WTC11 (cell line): ENCODE results near the gene KLHL35. TPM values are rescaled to one million over a fixed set of nuclear protein-coding genes. Genes with fewer than 3 reads are reported as not detected.

Source experiments
- ATAC-seq: fragments of 200-7000 bp; cut with Tn5 transposase; 2 replicates; pipeline ENCODE4 v1.10.0; 2021; ENCODE audit warnings: mild to moderate bottlenecking, moderate library complexity
- CTCF ChIA-PET: fragments of 300-600 bp; sonication (Branson Sonifier 250); formaldehyde crosslinking; loops from one replicate; lab custom pipeline; 2021; ENCODE audit warnings: antibody characterized with exemption; lab: Charles Lee
- POLR2A ChIA-PET: fragments of 350-600 bp; sonication (Branson Sonifier 250); formaldehyde crosslinking; loops from one replicate; lab custom pipeline; 2021; ENCODE audit warnings: antibody characterized with exemption; lab: Charles Lee
- DNase-seq: peaks from one replicate; pipeline ENCODE4 v3.0.0; 2021; ENCODE audit warnings: low spot score
- H3K27ac Mint-ChIP-seq: 2 replicates; pipeline ENCODE4 v1.8.0; 2021; ENCODE audit warnings: mixed read lengths
- H3K27me3 Mint-ChIP-seq: 2 replicates; pipeline ENCODE4 v1.8.0; 2021; ENCODE audit warnings: low read depth, mild to moderate bottlenecking, moderate library complexity, mixed read lengths
- H3K36me3 Mint-ChIP-seq: 2 replicates; pipeline ENCODE4 v1.8.0; 2021; ENCODE audit warnings: mixed read lengths
- H3K4me1 Mint-ChIP-seq: 2 replicates; pipeline ENCODE4 v1.8.0; 2022; ENCODE audit warnings: mixed read lengths
- H3K4me3 Mint-ChIP-seq: 2 replicates; pipeline ENCODE4 v1.8.0; 2021; ENCODE audit warnings: mild to moderate bottlenecking, moderate library complexity, mixed read lengths
- H3K9me3 Mint-ChIP-seq: 2 replicates; pipeline ENCODE4 v1.8.0; 2021; ENCODE audit warnings: mixed read lengths
- AFF4 ChIP-seq: sonication (generic); formaldehyde crosslinking; IDR thresholded peaks from 2 replicates; pipeline ENCODE4 v1.8.1; 2023; ENCODE audit warnings: mild to moderate bottlenecking, missing genetic modification reagents, borderline replicate concordance
- CBFB ChIP-seq: sonication (generic); formaldehyde crosslinking; IDR thresholded peaks from 2 replicates; pipeline ENCODE4 v1.8.1; 2022; ENCODE audit warnings: mild to moderate bottlenecking, low read depth, missing genetic modification reagents
- ESRRA ChIP-seq: sonication (generic); formaldehyde crosslinking; IDR thresholded peaks from 2 replicates; pipeline ENCODE4 v1.8.1; 2022; ENCODE audit warnings: mild to moderate bottlenecking, missing genetic modification reagents, borderline replicate concordance
- ETV6 ChIP-seq: sonication (generic); formaldehyde crosslinking; IDR thresholded peaks from 2 replicates; pipeline ENCODE4 v1.8.1; 2022; ENCODE audit warnings: mild to moderate bottlenecking, missing genetic modification reagents
- FOXK1 ChIP-seq: sonication (generic); formaldehyde crosslinking; IDR thresholded peaks from 2 replicates; pipeline ENCODE4 v1.8.0; 2022; ENCODE audit warnings: mild to moderate bottlenecking, moderate library complexity, missing genetic modification reagents
- FOXP4 ChIP-seq: sonication (generic); formaldehyde crosslinking; IDR thresholded peaks from 2 replicates; pipeline ENCODE4 v1.8.0; 2022; ENCODE audit warnings: mild to moderate bottlenecking, missing genetic modification reagents
- HMGA2 ChIP-seq: fragments of 250-450 bp; sonication (Bioruptor Pico); IDR thresholded peaks from 2 replicates; pipeline ENCODE4 v1.4.0; 2021; ENCODE audit warnings: mild to moderate bottlenecking, moderate library complexity
- MYBL2 ChIP-seq: sonication (generic); formaldehyde crosslinking; IDR thresholded peaks from 2 replicates; pipeline ENCODE4 v1.8.1; 2023; ENCODE audit warnings: mild to moderate bottlenecking, moderate library complexity, missing genetic modification reagents
- NR2C2 ChIP-seq: sonication (generic); formaldehyde crosslinking; IDR thresholded peaks from 2 replicates; pipeline ENCODE4 v1.8.0; 2022; ENCODE audit warnings: mild to moderate bottlenecking, missing genetic modification reagents
- NR3C1 ChIP-seq: sonication (generic); formaldehyde crosslinking; conservative IDR thresholded peaks from 2 replicates; pipeline ENCODE4 v1.8.1; 2023; ENCODE audit warnings: low read depth, mild to moderate bottlenecking, missing genetic modification reagents
- PRRX2 ChIP-seq: fragments of 250-450 bp; sonication (Bioruptor Pico); IDR thresholded peaks from 2 replicates; pipeline ENCODE4 v1.8.0; 2021; ENCODE audit warnings: mild to moderate bottlenecking
- SMAD4 ChIP-seq: sonication (generic); formaldehyde crosslinking; IDR thresholded peaks from 2 replicates; pipeline ENCODE4 v1.8.0; 2022; ENCODE audit warnings: mild to moderate bottlenecking, missing genetic modification reagents
- TEAD4 ChIP-seq: sonication (generic); formaldehyde crosslinking; IDR thresholded peaks from 2 replicates; pipeline ENCODE4 v1.8.0; 2022; ENCODE audit warnings: mild to moderate bottlenecking, missing genetic modification reagents
- ZBTB43 ChIP-seq: sonication (generic); formaldehyde crosslinking; IDR thresholded peaks from 2 replicates; pipeline ENCODE4 v1.8.1; 2023; ENCODE audit warnings: mild to moderate bottlenecking, missing genetic modification reagents
- total RNA-seq: library from RNA; stranded (reverse); gene quantifications from 3 replicates; pipeline ENCODE4 v1.2.3, GENCODE V29; 2021
- TF ChIP-seq, protein P1 (sequence below): sonication (generic); formaldehyde crosslinking; IDR thresholded peaks from 2 replicates; pipeline ENCODE4 v1.8.0; 2023; ENCODE audit warnings: missing genetic modification reagents, mild to moderate bottlenecking, borderline replicate concordance
- TF ChIP-seq, protein P2 (sequence below): sonication (generic); formaldehyde crosslinking; IDR thresholded peaks from 2 replicates; pipeline ENCODE4 v1.8.1; 2022; ENCODE audit warnings: low read depth, mild to moderate bottlenecking, moderate library complexity, missing genetic modification reagents, borderline replicate concordance
- TF ChIP-seq, protein P3 (sequence below): fragments of 200-600 bp; IDR thresholded peaks from 2 replicates; pipeline ENCODE4 v1.8.0; 2022; ENCODE audit warnings: antibody characterized with exemption

Gene KLHL35
- total RNA-seq, 1 experiment from 2014 or later = 0.22 TPM

GRCh38 chr11:75479597-75480145, 46.7 kb upstream of the KLHL35 start:
- ATAC-seq = no peak
- TF ChIP-seq CBFB (CRISPR knock-in tag) (no peak), ETV6 (CRISPR knock-in tag) (no peak), NR2C2 (no peak), ZBTB43 (CRISPR knock-in tag) (no peak), MYBL2 (CRISPR knock-in tag) (no peak), NR3C1 (CRISPR knock-in tag) (no peak), PRRX2 (CRISPR knock-in tag) (no peak), FOXP4 (CRISPR knock-in tag) (no peak)
- TF ChIP-seq, protein P1, sequence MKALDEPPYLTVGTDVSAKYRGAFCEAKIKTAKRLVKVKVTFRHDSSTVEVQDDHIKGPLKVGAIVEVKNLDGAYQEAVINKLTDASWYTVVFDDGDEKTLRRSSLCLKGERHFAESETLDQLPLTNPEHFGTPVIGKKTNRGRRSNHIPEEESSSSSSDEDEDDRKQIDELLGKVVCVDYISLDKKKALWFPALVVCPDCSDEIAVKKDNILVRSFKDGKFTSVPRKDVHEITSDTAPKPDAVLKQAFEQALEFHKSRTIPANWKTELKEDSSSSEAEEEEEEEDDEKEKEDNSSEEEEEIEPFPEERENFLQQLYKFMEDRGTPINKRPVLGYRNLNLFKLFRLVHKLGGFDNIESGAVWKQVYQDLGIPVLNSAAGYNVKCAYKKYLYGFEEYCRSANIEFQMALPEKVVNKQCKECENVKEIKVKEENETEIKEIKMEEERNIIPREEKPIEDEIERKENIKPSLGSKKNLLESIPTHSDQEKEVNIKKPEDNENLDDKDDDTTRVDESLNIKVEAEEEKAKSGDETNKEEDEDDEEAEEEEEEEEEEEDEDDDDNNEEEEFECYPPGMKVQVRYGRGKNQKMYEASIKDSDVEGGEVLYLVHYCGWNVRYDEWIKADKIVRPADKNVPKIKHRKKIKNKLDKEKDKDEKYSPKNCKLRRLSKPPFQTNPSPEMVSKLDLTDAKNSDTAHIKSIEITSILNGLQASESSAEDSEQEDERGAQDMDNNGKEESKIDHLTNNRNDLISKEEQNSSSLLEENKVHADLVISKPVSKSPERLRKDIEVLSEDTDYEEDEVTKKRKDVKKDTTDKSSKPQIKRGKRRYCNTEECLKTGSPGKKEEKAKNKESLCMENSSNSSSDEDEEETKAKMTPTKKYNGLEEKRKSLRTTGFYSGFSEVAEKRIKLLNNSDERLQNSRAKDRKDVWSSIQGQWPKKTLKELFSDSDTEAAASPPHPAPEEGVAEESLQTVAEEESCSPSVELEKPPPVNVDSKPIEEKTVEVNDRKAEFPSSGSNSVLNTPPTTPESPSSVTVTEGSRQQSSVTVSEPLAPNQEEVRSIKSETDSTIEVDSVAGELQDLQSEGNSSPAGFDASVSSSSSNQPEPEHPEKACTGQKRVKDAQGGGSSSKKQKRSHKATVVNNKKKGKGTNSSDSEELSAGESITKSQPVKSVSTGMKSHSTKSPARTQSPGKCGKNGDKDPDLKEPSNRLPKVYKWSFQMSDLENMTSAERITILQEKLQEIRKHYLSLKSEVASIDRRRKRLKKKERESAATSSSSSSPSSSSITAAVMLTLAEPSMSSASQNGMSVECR (CRISPR knock-in tag) = no peak
- TF ChIP-seq, protein P2, sequence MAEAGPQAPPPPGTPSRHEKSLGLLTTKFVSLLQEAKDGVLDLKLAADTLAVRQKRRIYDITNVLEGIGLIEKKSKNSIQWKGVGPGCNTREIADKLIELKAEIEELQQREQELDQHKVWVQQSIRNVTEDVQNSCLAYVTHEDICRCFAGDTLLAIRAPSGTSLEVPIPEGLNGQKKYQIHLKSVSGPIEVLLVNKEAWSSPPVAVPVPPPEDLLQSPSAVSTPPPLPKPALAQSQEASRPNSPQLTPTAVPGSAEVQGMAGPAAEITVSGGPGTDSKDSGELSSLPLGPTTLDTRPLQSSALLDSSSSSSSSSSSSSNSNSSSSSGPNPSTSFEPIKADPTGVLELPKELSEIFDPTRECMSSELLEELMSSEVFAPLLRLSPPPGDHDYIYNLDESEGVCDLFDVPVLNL (CRISPR knock-in tag) = no peak
- Mint-ChIP-seq H3K27me3 (no peaks in the 10 kb centered on the region; the same call in 1 of the 2 replicates), H3K9me3 (no peaks in the 10 kb centered on the region), H3K36me3 (no peaks in the 10 kb centered on the region), H3K4me1 (peaks cover 19% of the 10 kb centered on the region), H3K4me3 (no peak overlapping the region), H3K27ac (no peak overlapping the region)
- no peak for DNase-seq
- CTCF ChIA-PET = no interaction called here
- POLR2A ChIA-PET = no interaction called here

DNA sequence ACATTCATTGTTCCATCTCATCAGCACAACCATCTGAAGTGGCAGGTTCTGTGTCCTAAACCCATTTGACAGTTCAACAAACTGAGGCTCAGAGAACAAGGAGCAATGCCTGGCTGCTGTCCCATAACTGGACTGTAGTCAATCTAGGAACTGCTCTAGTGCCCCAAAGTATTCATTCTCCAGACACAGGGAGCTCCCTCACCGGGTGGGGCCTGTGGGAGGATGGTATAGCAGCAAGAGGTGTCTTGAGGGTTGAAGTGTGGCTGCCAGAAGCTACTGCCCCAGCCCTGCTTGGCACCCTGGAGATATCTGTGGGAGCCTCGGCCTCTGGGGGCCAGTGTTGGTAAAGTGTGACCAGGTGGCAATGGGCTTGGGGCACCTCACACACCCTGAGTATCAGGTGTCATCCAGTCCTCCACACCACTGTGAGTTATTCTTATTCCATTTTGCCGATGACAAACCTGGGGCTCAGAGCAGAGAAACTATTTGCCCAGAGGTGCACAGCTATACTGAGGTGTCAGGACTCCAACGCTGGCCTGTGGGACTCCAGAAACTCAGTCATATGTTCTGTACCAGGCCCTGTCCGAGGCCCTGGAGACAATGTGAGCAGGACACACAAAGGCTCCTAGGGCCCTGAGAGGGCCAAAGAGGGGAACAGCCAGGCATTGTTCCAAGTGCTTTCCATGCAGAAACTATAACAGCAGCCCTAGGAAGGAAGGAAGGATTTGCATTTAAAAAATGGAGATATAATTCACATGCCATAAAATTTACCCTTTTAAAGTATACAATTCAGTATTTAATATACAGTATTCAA, 46.0 kb upstream of the KLHL35 start:
- no peak overlapping the region for H3K4me3 Mint-ChIP-seq
- peaks cover 22% of the 10 kb centered on the region for H3K4me1 Mint-ChIP-seq
- TF ChIP-seq ZBTB43 (CRISPR knock-in tag) (no peak), TEAD4 (CRISPR knock-in tag) (no peak), HMGA2 (CRISPR knock-in tag) (no peak), AFF4 (CRISPR knock-in tag) (no peak), ESRRA (CRISPR knock-in tag) (no peak), PRRX2 (CRISPR knock-in tag) (no peak), SMAD4 (CRISPR knock-in tag) (no peak), FOXK1 (CRISPR knock-in tag) (no peak)
- TF ChIP-seq, protein P3, sequence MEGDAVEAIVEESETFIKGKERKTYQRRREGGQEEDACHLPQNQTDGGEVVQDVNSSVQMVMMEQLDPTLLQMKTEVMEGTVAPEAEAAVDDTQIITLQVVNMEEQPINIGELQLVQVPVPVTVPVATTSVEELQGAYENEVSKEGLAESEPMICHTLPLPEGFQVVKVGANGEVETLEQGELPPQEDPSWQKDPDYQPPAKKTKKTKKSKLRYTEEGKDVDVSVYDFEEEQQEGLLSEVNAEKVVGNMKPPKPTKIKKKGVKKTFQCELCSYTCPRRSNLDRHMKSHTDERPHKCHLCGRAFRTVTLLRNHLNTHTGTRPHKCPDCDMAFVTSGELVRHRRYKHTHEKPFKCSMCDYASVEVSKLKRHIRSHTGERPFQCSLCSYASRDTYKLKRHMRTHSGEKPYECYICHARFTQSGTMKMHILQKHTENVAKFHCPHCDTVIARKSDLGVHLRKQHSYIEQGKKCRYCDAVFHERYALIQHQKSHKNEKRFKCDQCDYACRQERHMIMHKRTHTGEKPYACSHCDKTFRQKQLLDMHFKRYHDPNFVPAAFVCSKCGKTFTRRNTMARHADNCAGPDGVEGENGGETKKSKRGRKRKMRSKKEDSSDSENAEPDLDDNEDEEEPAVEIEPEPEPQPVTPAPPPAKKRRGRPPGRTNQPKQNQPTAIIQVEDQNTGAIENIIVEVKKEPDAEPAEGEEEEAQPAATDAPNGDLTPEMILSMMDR = no peak

More for the DNA sequence above, 46.0 kb upstream of the KLHL35 start:
- DNase-seq (no peak), ATAC-seq (no peak)
- Mint-ChIP-seq H3K9me3 (no peaks in the 10 kb centered on the region), H3K36me3 (no peaks in the 10 kb centered on the region), H3K27ac (no peak overlapping the region), H3K27me3 (no peaks in the 10 kb centered on the region; the same call in 1 of the 2 replicates)
- ChIA-PET POLR2A (no interaction called here), CTCF (no interaction called here)
